MM.1S (cell line): ENCODE measurements around the gene KIAA1671.

Experiments
- EZH2 ChIP-seq: fragments of 300-600 bp; sonication (generic); optimal IDR thresholded peaks from 2 replicates; pipeline ENCODE3; 2017; ENCODE audit warnings: low read depth, mild to moderate bottlenecking, antibody characterized with exemption, low read length, mixed read lengths
- TF ChIP-seq, protein P1 (sequence below): fragments of 300-600 bp; sonication (generic); IDR thresholded peaks from 2 replicates; pipeline ENCODE4 v1.5.1; 2016; ENCODE audit warnings: antibody characterized with exemption, low read length, mixed read lengths

DNA sequence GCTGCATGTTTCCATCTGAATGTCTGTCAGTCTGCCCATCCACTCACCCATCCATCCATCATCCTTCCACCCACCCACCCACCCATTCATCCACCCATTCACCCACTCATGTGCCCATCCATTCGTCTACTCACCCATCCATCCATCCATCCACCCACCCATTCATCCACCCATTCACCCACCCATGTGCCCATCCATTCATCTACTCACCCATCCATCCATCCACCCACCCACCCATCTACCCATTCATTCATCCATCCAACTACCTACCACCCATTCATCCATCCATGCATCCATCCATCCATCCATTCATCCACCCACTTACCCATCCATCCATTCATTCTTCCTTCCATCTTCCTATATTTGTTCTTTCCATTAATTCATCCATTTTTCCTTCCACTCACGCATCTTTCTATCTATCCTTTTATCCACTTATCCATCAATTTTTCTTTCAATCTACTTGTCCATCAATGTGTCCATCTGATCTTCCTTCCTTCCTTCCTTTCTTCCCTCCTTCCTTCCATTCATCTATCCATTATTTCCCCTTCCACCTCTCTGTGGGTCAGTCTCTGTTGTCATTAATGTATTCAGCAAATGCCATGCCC, 255.1 kb downstream of the KIAA1671 start:
- TF ChIP-seq, protein P1, sequence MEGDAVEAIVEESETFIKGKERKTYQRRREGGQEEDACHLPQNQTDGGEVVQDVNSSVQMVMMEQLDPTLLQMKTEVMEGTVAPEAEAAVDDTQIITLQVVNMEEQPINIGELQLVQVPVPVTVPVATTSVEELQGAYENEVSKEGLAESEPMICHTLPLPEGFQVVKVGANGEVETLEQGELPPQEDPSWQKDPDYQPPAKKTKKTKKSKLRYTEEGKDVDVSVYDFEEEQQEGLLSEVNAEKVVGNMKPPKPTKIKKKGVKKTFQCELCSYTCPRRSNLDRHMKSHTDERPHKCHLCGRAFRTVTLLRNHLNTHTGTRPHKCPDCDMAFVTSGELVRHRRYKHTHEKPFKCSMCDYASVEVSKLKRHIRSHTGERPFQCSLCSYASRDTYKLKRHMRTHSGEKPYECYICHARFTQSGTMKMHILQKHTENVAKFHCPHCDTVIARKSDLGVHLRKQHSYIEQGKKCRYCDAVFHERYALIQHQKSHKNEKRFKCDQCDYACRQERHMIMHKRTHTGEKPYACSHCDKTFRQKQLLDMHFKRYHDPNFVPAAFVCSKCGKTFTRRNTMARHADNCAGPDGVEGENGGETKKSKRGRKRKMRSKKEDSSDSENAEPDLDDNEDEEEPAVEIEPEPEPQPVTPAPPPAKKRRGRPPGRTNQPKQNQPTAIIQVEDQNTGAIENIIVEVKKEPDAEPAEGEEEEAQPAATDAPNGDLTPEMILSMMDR, result no peak
- no peak for TF ChIP-seq EZH2
